Keratinocyte (primary cell): ENCODE data around the gene CACHD1.

Experiments
- CTCF ChIP-seq, 3 experiments: IDR thresholded peaks in 1 of 3; conservative IDR thresholded peaks in 1 of 3; optimal IDR thresholded peaks in 1 of 3; 2 replicates in 2 of 3; 3 replicates in 1 of 3; pipeline versions ENCODE3 to v1.5.1; 2011; ENCODE audit warnings: low read length in 3 of 3, mild to moderate bottlenecking in 3 of 3, moderate library complexity in 2 of 3, control low read depth in 1 of 3, inconsistent platforms in 1 of 3; ENCODE audit not compliant: insufficient read depth in 2 of 3; ENCODE audit errors: extremely low read depth in 1 of 3
- EZH2 ChIP-seq: IDR thresholded peaks from one replicate; pipeline ENCODE4 v1.6.1; 2012; ENCODE audit warnings: inconsistent platforms, mild to moderate bottlenecking, low read length, moderate library complexity

GRCh38 chr1:64685217-64685616, 215.3 kb downstream of the CACHD1 start:
- no peak for TF ChIP-seq CTCF (optimal IDR thresholded peaks at IDR 0.05 in 1 of 3, IDR thresholded peaks at IDR 0.05 in 1 of 3, conservative IDR thresholded peaks at IDR 0.05 in 1 of 3; ENCODE audit: extremely low read depth in 1 of 3, insufficient read depth in 2 of 3, low read length in 3 of 3)
- TF ChIP-seq EZH2 = no peak
